ENCODE data around the gene CD226.
"Not testable (repeated sequence)": the region's sequence is repeated elsewhere in the genome, so short reads cannot be mapped to it uniquely, and the experiment has no call there.

CD226 gene

DNA sequence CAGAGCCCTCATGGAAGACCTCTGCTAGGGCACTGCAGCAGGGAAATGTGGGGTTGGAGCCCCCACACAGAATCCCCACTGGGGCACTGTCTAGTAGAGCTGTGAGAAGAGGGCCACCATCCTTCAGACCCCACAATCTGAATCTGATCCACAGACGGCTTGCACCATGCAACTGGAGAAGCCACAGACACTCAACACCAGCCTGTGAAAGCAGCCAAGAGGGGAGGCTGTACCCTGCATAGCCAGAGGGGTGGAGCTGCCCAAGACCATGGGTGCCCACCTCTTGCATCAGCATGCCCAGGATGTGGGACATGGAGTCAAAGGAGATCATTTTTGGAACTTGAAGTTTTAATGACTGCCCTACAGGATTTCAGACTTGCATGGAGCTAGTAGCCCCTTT is 6.5 kb downstream of the CD226 start:
- no peaks in the 10 kb centered on the region for H3K36me3 ChIP-seq (ENCODE audit: insufficient read depth, low read length)
- no peak for TF ChIP-seq FOXP2 (optimal IDR thresholded peaks at IDR 0.05; ENCODE audit: control extremely low read depth, extremely low read length, insufficient read depth)
- no peak for TF ChIP-seq POLR2AphosphoS5 (IDR thresholded peaks at IDR 0.05; ENCODE audit: borderline replicate concordance, low read depth, low read length)
- no peak for TF ChIP-seq EZH2 (IDR thresholded peaks at IDR 0.05)
- DNase-seq (ENCODE audit: low read depth, low spot score): no peak
- no peak overlapping the region for H3K4me3 ChIP-seq
- no peak overlapping the region for H3K9ac ChIP-seq (ENCODE audit: insufficient read length)
- H3K27ac ChIP-seq: no peak overlapping the region
- no peaks in the 10 kb centered on the region for H3K9me3 ChIP-seq (ENCODE audit: low read depth, low read length)

DNA sequence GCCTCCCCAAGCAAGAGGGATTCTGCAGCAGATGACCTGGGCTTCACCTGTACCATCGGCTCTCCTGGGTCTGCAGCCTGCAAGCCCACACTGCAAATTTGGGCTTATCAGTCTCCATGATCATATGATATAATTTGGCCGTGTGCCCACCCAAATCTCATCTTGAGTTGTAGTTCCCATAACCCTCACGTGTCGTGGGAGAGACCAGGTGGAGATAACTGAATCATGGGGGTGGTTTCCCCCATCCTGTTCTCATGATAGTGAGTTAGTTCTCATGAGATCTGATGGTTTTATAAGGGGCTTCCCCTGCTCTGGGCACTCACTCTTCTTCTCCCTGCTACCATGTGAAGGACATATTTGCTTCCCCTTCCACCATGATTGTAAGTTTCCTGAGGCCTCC is 7.9 kb downstream of the CD226 start:
- not testable (repeated sequence) for H3K4me3 ChIP-seq; H3K27ac ChIP-seq; H3K9ac ChIP-seq (ENCODE audit: insufficient read length)

DNA sequence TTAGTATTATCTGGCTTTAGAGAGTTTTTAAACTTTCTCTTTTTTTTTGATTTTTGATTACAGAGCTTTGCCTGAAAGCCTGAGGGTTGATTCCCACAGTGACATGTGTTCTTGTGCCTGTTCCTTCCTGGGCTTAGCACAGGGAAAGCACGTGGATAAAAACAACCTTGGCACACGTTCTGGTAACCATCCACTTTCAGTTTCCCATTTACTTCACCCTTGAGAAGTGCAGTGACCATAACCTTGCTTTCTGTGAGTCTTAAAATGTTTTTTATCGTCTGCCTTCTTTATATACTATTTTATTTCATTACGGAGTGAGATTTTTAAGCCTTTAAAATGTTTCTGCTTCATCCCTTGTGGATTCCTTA is 11.5 kb downstream of the CD226 start:
- no peak for TF ChIP-seq POLR2AphosphoS5 (IDR thresholded peaks at IDR 0.05; ENCODE audit: borderline replicate concordance, low read depth, low read length)
- H3K9ac ChIP-seq (ENCODE audit: insufficient read length): no peak overlapping the region
- no peak overlapping the region for H3K4me3 ChIP-seq
- H3K36me3 ChIP-seq (ENCODE audit: insufficient read depth, low read length): no peaks in the 10 kb centered on the region
- no peak overlapping the region for H3K27ac ChIP-seq
- no peak for DNase-seq (ENCODE audit: low read depth, low spot score)
- no peaks in the 10 kb centered on the region for H3K9me3 ChIP-seq (ENCODE audit: low read depth, low read length)

More for the DNA sequence above, 7.9 kb downstream of the CD226 start:
- H3K9me3 ChIP-seq (ENCODE audit: low read depth, low read length); DNase-seq (ENCODE audit: low read depth, low spot score); H3K36me3 ChIP-seq (ENCODE audit: insufficient read depth, low read length): not testable (repeated sequence)

DNA sequence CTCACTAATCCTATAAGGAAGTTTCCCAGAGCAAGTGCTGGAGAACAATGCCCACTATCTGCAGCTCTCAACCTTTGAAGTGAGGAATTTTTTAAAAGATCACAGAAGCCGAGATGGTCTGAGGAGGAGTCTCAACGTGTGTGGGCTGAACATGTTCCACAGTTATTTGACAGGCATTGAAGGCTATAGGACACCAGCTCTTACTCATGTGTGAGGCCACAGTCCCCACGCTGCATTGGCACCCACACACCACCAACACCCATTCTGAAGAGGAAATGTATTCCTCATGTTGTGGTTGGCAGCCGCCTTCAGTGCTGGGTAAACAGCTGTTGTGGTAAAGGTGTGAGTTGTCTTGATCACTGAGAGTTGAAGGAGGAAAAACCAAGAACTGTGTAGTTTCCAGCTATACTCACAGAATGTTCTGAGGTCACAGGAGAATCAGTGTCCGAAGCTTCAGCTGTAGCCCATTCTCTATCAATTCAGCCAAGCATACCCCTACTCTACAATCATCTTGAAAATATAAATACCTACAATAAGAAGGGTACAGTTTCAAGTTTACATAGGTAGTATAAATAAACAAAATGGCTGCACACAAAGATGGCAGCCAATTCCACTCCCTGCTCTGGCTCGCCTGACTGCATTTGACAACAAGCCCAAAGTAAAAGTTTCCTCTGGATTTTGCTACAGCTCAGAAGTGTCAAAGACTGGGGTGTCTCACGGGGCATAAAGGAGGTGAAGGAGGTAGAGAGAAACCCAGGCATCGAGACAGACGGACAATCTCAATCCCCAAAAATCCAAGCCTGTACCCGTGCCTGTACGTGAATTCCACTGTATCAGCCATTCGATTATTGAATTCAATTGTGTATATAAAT is 12.1 kb downstream of the CD226 start:
- Histone ChIP-seq H3K27ac (0 out of 2 replicates have a peak overlapping the region, but pooled peaks have one; percentile 31), H3K4me3 (no peak overlapping the region), H3K36me3 (ENCODE audit: insufficient read depth, low read length) (no peaks in the 10 kb centered on the region), H3K9me3 (ENCODE audit: low read depth, low read length) (no peaks in the 10 kb centered on the region), H3K9ac (ENCODE audit: insufficient read length) (no peak overlapping the region)
- DNase-seq (ENCODE audit: low read depth, low spot score): no peak
- TF ChIP-seq FOXP2 (optimal IDR thresholded peaks at IDR 0.05; ENCODE audit: control extremely low read depth, extremely low read length, insufficient read depth) (no peak), EZH2 (IDR thresholded peaks at IDR 0.05) (no peak), POLR2AphosphoS5 (IDR thresholded peaks at IDR 0.05; ENCODE audit: borderline replicate concordance, low read depth, low read length) (no peak)

DNA sequence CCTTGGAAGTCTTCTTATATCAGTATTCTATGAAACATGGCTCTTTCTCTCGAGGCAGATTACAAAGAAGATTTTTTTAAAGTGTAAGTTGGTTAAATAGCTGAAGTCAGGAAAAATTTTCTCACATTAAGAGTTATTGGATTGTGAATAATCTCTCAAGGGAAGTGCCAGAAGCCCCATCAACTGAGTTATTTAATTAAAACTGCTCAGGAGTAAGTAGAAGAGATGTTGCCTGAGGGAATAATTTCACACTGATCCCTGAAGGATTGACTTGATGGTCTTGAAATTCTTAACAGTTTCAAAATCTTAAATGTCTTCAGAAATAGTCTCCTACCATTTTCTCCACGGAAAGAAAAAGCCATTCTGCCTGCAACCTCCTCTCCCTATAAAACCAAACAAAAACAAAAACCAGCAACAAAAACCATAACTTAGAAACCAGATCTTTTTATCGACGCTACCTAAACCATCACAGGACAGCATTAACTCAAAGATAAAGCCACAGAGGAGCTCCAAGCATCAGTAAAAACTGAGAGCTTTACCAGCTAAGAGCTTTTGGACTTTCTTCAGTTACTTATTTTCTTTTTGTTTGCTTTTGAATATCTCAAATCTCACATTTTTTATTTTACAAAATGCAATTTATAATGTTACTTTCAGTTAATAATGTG is 12.9 kb downstream of the CD226 start:
- H3K9ac ChIP-seq (ENCODE audit: insufficient read length): no peak overlapping the region
- H3K9me3 ChIP-seq (ENCODE audit: low read depth, low read length): no peaks in the 10 kb centered on the region
- 0 out of 2 replicates have a peak overlapping the region, but pooled peaks have one; percentile 31 for H3K27ac ChIP-seq
- peak; percentile 12 for DNase-seq (ENCODE audit: low read depth, low spot score)
- no peaks in the 10 kb centered on the region for H3K36me3 ChIP-seq (ENCODE audit: insufficient read depth, low read length)
- no peak overlapping the region for H3K4me3 ChIP-seq
- TF ChIP-seq POLR2AphosphoS5 (IDR thresholded peaks at IDR 0.05; ENCODE audit: borderline replicate concordance, low read depth, low read length) (no peak), EZH2 (IDR thresholded peaks at IDR 0.05) (no peak), FOXP2 (optimal IDR thresholded peaks at IDR 0.05; ENCODE audit: control extremely low read depth, extremely low read length, insufficient read depth) (no peak)

DNA sequence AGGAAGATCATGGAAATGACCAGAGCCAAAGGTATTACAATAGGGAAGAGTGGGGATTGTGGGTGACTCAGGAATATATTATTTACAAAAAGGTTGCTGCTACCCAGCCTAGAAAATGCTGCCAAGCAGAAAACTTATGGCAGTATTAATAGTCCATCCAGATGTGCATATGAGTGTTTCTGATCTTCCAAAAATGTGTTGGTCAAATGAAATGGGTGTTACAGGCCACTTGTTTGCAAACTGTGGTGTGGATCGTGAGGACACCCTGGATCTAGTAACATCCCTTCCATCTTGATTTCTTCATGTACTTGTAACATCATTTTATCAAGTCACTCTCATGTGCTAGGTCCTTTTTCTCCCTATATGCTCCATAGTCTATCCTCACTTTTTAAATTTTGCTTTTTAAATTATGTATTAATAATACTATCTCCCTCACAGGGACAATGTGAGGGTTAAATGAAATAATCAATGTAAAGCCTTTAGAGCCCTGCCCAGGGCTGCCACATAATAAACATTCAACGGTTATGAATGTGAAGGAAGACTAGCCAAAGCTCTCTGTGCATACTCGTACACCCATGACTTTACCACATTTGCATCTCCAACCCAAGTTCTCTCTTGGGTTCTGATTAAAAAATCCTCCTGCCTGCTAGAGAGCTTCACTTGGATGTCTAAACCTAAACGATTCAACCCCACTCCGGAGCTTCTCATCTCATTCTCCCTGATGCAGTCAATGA is 18.5 kb downstream of the CD226 start:
- no peak overlapping the region for H3K9ac ChIP-seq (ENCODE audit: insufficient read length)
- H3K27ac ChIP-seq: no peak overlapping the region
- no peaks in the 10 kb centered on the region for H3K9me3 ChIP-seq (ENCODE audit: low read depth, low read length)
- H3K36me3 ChIP-seq (ENCODE audit: insufficient read depth, low read length): no peaks in the 10 kb centered on the region
- TF ChIP-seq FOXP2 (optimal IDR thresholded peaks at IDR 0.05; ENCODE audit: control extremely low read depth, extremely low read length, insufficient read depth): no peak
- no peak overlapping the region for H3K4me3 ChIP-seq
- no peak for DNase-seq (ENCODE audit: low read depth, low spot score)

DNA sequence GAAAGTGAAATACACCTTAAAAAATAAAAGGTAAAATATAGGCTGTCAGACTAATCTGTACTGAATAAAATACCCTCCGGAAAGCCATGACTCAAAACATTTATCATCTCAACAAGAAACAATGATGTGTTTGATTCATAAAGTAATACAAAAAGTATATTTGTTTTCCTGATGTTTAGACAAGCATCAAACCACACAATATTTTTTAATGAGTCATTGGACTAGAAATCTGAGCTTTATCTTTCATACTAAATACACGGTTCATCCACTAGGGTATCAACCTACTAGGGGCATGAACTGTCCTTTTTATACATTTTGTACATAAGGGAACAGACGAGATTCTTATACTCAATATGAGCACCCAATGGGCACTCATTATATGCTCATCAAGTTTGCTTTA is 31.3 kb downstream of the CD226 start:
- no peaks in the 10 kb centered on the region for H3K36me3 ChIP-seq (ENCODE audit: insufficient read depth, low read length)
- no peaks in the 10 kb centered on the region for H3K9me3 ChIP-seq (ENCODE audit: low read depth, low read length)
- H3K4me3 ChIP-seq: no peak overlapping the region
- no peak for DNase-seq (ENCODE audit: low read depth, low spot score)
- no peak overlapping the region for H3K27ac ChIP-seq
- TF ChIP-seq POLR2AphosphoS5 (IDR thresholded peaks at IDR 0.05; ENCODE audit: borderline replicate concordance, low read depth, low read length) (no peak), FOXP2 (optimal IDR thresholded peaks at IDR 0.05; ENCODE audit: control extremely low read depth, extremely low read length, insufficient read depth) (no peak), EZH2 (IDR thresholded peaks at IDR 0.05) (no peak)
- H3K9ac ChIP-seq (ENCODE audit: insufficient read length): no peak overlapping the region

DNA sequence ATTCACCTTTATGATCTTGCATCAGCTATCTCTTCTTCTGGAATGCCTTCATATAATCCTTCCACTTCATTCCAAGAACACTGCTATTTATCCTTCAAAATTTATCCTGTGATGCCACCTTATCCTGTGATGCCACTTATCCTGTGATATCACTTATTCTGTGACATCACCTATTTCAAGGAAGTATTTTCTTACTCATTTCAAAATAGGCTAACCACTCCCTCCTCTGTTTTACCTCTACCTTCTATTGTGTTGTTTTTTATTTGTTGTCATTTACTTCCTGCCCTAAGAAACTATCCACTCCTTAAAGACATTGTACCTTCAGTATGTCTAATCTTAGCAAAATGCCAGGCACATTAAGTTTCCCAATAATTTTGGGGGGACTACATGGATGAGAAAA is 38.8 kb downstream of the CD226 start:
- H3K9ac ChIP-seq (ENCODE audit: insufficient read length): no peak overlapping the region
- no peak for TF ChIP-seq EZH2 (IDR thresholded peaks at IDR 0.05)
- no peak for TF ChIP-seq POLR2AphosphoS5 (IDR thresholded peaks at IDR 0.05; ENCODE audit: borderline replicate concordance, low read depth, low read length)
- TF ChIP-seq FOXP2 (optimal IDR thresholded peaks at IDR 0.05; ENCODE audit: control extremely low read depth, extremely low read length, insufficient read depth): no peak

More for the DNA sequence above, 38.8 kb downstream of the CD226 start:
- Histone ChIP-seq H3K36me3 (ENCODE audit: insufficient read depth, low read length) (no peaks in the 10 kb centered on the region), H3K9me3 (ENCODE audit: low read depth, low read length) (no peaks in the 10 kb centered on the region), H3K27ac (no peak overlapping the region), H3K4me3 (no peak overlapping the region)
- no peak for DNase-seq (ENCODE audit: low read depth, low spot score)
